ENCODE data around the gene OGFOD3. TPM values are rescaled to one million over a fixed set of nuclear protein-coding genes. Genes with fewer than 3 reads are reported as not detected.

OGFOD3 gene
- total and polyA plus RNA-seq, 9 of the 15 experiments (the other 6 are each of a cell fraction or from before 2014, with no cell fraction given), result 0.69 to 44.7 (median 18.9) TPM

DNA sequence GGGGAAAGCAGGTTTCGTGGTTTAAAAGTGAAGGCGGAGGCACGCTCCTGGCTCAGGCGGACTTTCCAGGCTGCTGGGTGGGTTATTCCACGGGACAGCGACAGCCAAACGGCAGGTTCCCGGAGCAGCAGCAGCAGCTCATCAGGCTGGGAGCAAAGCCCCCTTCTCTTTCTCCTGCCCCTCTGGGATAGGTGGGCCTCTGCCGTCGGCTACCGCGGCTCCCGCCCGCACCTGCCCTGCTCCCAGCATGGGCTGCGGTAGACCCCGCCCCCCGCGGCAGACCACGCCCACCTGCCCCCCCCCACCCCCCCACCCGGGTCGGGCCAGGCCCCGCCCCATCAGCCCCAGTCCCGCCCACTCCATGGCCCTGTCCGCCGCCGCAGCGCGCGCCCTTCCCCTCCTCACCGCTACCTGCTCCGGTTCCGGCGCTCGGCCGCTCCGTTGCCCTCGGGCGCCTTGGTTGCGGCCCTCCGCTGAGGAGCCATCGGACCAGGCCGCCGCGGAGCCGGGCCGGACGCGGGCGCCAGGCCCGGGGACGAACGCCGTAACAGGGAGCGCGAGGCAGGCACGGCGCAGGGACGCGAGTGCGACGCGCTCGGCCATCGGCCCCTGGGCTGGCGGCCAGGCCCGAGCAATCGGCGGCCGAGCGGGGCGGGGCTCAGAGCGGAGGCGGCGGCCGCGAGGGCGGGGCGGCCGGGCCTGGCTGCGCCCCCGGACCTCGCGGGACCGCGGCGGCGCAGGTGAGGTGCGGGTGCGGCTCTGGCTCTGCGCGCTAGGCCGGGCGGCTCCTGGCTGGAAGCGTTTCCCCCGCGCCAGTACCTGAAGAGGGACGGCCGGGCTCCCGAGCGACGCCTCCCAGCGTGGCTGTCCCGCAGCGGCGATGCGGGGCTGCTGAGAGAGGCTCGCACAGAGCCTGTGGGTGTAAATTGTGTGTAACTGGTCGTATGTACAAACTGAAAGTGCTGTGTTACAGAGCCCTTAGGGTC is at the start of gene OGFOD3, which contains the start of gene HEXD (continued):
- TF ChIP-seq, protein P1, sequence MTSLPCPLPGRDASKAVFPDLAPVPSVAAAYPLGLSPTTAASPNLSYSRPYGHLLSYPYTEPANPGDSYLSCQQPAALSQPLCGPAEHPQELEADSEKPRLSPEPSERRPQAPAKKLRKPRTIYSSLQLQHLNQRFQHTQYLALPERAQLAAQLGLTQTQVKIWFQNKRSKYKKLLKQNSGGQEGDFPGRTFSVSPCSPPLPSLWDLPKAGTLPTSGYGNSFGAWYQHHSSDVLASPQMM (CRISPR knock-in tag; IDR thresholded peaks at IDR 0.05), result no peak
- TF ChIP-seq MTA2 (IDR thresholded peaks at IDR 0.05; ENCODE audit: low read depth) (no peak), TEAD2 (tag; IDR thresholded peaks at IDR 0.05) (no peak), RNF2 (IDR thresholded peaks at IDR 0.05) (no peak), ZNF143 (CRISPR knock-in tag; IDR thresholded peaks at IDR 0.05) (no peak), GABPB2 (CRISPR knock-in tag; conservative IDR thresholded peaks at IDR 0.05) (no peak), RCOR1 (IDR thresholded peaks at IDR 0.05; ENCODE audit: borderline replicate concordance in 1 of 2, low read depth in 2 of 2, low read length in 2 of 2) (no peak; a peak in 1 of 4 replicates), SMAD1 (IDR thresholded peaks at IDR 0.05; ENCODE audit: low read depth, low read length, partially characterized antibody) (peak; percentile 46), YY1 (IDR thresholded peaks at IDR 0.05; ENCODE audit: borderline replicate concordance in 1 of 3, control insufficient read depth in 1 of 3, extremely low read depth in 1 of 3, insufficient read depth in 3 of 3, insufficient read length in 1 of 3, insufficient replicate concordance in 2 of 3, low read depth in 1 of 3, low read length in 2 of 3) (peak in 2 of 3 experiments; percentile 83 to 89), ZNF175 (CRISPR knock-in tag; IDR thresholded peaks at IDR 0.05; ENCODE audit: low read depth) (no peak), RB1 (IDR thresholded peaks at IDR 0.05; ENCODE audit: low read depth) (peak; percentile 98), HMG20B (CRISPR knock-in tag; IDR thresholded peaks at IDR 0.05) (no peak), FOXJ2 (tag; IDR thresholded peaks at IDR 0.05) (no peak), EP400 (IDR thresholded peaks at IDR 0.05) (no peak; the same call in 1 of the 2 replicates), MAFF (IDR thresholded peaks at IDR 0.05; ENCODE audit: low read length) (no peak), POLR3G (IDR thresholded peaks at IDR 0.05; ENCODE audit: extremely low read depth, insufficient read length, insufficient replicate concordance) (no peak), MAZ (CRISPR knock-in tag; conservative IDR thresholded peaks at IDR 0.05 in 1 of 2, IDR thresholded peaks at IDR 0.05 in 1 of 2) (peak; percentile 91 to 99)
- TF ChIP-seq, protein P2, sequence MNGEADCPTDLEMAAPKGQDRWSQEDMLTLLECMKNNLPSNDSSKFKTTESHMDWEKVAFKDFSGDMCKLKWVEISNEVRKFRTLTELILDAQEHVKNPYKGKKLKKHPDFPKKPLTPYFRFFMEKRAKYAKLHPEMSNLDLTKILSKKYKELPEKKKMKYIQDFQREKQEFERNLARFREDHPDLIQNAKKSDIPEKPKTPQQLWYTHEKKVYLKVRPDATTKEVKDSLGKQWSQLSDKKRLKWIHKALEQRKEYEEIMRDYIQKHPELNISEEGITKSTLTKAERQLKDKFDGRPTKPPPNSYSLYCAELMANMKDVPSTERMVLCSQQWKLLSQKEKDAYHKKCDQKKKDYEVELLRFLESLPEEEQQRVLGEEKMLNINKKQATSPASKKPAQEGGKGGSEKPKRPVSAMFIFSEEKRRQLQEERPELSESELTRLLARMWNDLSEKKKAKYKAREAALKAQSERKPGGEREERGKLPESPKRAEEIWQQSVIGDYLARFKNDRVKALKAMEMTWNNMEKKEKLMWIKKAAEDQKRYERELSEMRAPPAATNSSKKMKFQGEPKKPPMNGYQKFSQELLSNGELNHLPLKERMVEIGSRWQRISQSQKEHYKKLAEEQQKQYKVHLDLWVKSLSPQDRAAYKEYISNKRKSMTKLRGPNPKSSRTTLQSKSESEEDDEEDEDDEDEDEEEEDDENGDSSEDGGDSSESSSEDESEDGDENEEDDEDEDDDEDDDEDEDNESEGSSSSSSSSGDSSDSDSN (IDR thresholded peaks at IDR 0.05; ENCODE audit: borderline replicate concordance in 1 of 2, low read depth in 2 of 2, low read length in 2 of 2), result 0 out of 4 replicates have a peak, but pooled peaks of 1 of the 2 experiments have one; percentile 50
- TF ChIP-seq, protein P3, sequence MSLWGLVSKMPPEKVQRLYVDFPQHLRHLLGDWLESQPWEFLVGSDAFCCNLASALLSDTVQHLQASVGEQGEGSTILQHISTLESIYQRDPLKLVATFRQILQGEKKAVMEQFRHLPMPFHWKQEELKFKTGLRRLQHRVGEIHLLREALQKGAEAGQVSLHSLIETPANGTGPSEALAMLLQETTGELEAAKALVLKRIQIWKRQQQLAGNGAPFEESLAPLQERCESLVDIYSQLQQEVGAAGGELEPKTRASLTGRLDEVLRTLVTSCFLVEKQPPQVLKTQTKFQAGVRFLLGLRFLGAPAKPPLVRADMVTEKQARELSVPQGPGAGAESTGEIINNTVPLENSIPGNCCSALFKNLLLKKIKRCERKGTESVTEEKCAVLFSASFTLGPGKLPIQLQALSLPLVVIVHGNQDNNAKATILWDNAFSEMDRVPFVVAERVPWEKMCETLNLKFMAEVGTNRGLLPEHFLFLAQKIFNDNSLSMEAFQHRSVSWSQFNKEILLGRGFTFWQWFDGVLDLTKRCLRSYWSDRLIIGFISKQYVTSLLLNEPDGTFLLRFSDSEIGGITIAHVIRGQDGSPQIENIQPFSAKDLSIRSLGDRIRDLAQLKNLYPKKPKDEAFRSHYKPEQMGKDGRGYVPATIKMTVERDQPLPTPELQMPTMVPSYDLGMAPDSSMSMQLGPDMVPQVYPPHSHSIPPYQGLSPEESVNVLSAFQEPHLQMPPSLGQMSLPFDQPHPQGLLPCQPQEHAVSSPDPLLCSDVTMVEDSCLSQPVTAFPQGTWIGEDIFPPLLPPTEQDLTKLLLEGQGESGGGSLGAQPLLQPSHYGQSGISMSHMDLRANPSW (CRISPR knock-in tag; IDR thresholded peaks at IDR 0.05), result no peak
- TF ChIP-seq, protein P4, sequence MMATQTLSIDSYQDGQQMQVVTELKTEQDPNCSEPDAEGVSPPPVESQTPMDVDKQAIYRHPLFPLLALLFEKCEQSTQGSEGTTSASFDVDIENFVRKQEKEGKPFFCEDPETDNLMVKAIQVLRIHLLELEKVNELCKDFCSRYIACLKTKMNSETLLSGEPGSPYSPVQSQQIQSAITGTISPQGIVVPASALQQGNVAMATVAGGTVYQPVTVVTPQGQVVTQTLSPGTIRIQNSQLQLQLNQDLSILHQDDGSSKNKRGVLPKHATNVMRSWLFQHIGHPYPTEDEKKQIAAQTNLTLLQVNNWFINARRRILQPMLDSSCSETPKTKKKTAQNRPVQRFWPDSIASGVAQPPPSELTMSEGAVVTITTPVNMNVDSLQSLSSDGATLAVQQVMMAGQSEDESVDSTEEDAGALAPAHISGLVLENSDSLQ (IDR thresholded peaks at IDR 0.05), result no peak
